Mammary epithelial cell (primary cell): Measurements from ENCODE around the gene MEGF6.

Source experiments
- CTCF ChIP-seq, 2 donors: IDR thresholded peaks in 1 of 2; conservative IDR thresholded peaks in 1 of 2; 2 replicates each; pipeline ENCODE4 v1.5.1; 2011 to 2012; ENCODE audit warnings: inconsistent platforms in 2 of 2, low read length in 2 of 2, mild to moderate bottlenecking in 2 of 2, control low read depth in 1 of 2, low read depth in 1 of 2; ENCODE audit not compliant: insufficient read depth in 1 of 2; ENCODE audit errors: extremely low read depth in 1 of 2
- EZH2 ChIP-seq: IDR thresholded peaks from 2 replicates; pipeline ENCODE4 v1.6.1; 2012; ENCODE audit warnings: low read length, inconsistent platforms, borderline replicate concordance

GRCh38 chr1:3444736-3445135 lies 166.6 kb downstream of the MEGF6 start:
- TF ChIP-seq CTCF (conservative IDR thresholded peaks at IDR 0.05 in 1 of 2, IDR thresholded peaks at IDR 0.05 in 1 of 2; ENCODE audit: extremely low read depth in 1 of 2, insufficient read depth in 1 of 2, low read depth in 1 of 2, low read length in 2 of 2) (no peak), EZH2 (no peak)
